NCI-H82 treated with DMSO at 0.1 percent for 48 hours (cell line): Measurements from ENCODE around the gene KPNA6.
"Not testable (repeated sequence)": the region's sequence is repeated elsewhere in the genome, so short reads cannot be mapped to it uniquely, and the experiment has no call there.

ENCODE experiments used
- DNase-seq: peaks from one replicate; lab custom pipeline; 2025; ENCODE audit not compliant: unreplicated experiment; lab: John Stamatoyannopoulos, UW

KPNA6 gene

GRCh38 chr1:32100359-32100758 lies 7.5 kb upstream of the KPNA6 start:
- no peak for DNase-seq

GRCh38 chr1:32100807-32101708 lies 6.8 kb upstream of the KPNA6 start:
- DNase-seq = no peak

DNA sequence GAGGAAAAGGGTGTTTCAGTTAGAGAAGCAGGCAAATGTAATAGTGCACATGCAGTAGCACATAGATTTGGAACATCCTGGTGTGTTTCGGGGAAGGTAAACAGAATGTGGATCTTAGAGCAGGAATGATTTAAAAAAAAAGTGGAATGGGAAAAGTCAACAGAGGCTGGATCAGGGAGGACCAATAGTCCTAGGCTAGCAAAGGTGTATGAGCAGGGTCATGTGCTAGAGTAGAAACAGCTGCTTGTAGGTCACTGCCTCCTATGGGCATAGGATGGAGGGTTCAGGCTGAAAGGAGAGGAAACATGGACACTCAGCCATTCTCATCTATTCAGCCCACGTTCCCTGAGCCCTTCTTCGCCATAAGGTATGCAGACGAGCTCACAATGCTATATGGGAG lies 3.7 kb upstream of the KPNA6 start:
- DNase-seq = no peak

GRCh38 chr1:32105338-32105737 lies 2.5 kb upstream of the KPNA6 start:
- DNase-seq = no peak

DNA sequence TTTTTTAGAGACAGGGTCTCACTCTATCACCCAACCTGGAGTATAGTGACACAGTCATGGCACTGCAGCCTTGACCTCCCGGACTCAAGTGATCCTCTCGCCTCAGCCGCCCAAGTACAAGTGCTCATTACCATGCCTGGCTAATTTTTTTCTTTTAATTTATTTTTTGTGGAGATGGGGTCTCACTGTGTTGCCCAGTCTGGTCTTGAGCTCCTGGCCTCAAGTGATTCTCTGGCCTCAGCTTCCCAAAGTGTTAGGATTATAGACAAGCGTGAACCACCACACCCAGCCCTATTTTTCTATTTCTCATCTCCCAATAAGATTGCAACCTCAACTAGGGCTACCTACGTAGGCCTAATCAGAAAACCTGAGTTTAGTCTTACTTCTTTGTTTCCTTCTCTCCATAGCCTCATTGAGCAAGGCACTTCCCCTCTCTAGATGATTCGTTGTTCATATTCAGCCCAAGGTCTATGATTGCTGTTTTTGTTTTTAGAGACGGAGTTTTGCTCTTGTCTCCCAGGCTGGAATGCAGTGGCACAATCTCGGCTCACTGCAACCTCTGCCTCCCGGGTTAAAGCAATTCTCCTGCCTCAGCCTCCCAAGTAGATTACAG lies 1.1 kb upstream of the KPNA6 start:
- no peak for DNase-seq

GRCh38 chr1:32111040-32111623 lies 3.3 kb downstream of the KPNA6 start:
- no peak for DNase-seq

GRCh38 chr1:32111789-32112188 lies 3.9 kb downstream of the KPNA6 start:
- no peak for DNase-seq

DNA sequence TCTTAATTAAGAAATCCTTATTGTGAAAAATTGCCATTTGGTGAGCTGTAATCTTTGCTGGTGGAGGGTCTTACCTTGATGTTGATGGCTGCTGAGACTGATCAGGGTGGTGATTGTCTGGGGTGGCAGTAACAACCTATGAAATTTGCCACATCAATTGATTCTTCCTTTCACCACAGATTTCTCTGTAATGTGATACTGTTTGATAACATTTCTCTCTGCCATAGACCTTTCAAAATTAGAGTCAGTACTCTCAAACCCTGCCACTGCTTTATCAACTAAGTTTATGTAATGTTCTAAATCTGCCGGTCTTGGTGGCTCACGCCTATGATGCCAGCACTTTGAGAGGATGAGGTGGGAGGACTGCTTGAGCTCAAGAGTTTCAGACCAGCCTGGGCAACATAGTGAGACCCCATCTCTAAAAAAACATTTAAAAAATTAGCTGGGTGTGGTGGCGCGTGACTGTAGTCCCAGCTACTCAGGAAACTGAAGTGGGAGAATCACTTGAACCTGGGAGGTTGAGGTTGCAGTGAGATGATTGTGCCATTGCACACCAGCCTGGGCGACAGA lies 5.0 kb downstream of the KPNA6 start:
- DNase-seq = no peak

- DNase-seq = not testable (repeated sequence)
Observed at GRCh38 chr1:32113436-32113835, 5.6 kb downstream of the KPNA6 start.

DNA sequence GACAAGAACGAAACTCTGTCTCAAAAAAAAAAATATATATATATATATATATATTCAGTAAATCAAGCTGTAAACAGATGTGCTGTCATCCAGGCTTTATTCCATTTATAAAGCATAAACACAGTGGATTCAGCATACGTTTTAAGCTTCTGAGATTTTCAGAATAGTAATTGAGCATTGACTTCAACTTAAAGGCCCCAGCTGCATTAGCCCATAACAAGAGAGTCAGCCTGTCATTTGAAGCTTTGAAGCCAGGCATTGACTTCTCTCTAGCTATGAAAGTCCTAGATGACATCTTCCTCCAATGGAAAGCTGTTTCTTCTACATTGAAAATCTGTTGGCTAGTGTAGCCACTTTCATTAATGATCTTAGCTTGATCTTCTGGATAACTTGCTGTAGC lies 6.6 kb downstream of the KPNA6 start:
- no peak for DNase-seq

DNA sequence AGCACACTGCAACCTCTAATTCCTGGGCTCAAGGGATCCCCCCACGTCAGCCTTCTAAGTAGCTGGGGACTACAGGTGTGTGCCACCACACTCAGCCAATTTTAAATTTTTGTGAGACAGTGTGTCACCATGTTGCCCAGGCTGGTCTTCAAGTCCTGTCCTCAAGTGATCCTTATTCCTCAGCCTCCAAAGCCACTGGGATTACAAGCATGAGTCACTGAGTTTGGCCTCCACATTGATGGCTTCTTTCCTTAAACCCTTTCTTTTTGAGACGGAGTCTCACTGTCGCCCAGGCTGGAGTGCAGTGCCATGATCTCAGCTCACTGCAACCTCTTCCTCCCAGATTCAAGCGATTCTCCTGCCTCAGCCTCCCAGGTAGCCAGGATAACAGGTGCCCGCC lies 7.6 kb downstream of the KPNA6 start:
- DNase-seq = no peak

GRCh38 chr1:32116531-32116930 lies 8.7 kb downstream of the KPNA6 start:
- DNase-seq = no peak

DNA sequence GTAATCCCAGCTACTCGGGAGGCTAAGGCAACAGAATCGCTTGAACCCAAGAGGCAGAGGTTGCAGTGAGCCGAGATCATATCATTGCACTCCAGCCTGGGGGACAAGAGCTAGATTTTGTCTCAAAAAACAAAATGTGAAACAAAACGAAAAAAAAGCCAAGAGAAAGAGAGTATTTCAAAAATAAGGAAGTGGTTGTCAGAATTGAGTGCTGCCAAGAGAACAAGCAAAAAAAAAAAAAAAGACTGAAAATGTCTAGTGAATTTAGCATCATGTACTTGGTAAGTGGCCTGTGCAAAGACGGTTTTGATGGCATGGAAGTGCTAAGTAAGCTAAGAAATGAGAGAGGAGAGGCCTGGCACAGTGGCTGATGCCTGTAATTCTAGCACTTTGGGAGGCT lies 14.3 kb downstream of the KPNA6 start:
- DNase-seq = no peak

DNA sequence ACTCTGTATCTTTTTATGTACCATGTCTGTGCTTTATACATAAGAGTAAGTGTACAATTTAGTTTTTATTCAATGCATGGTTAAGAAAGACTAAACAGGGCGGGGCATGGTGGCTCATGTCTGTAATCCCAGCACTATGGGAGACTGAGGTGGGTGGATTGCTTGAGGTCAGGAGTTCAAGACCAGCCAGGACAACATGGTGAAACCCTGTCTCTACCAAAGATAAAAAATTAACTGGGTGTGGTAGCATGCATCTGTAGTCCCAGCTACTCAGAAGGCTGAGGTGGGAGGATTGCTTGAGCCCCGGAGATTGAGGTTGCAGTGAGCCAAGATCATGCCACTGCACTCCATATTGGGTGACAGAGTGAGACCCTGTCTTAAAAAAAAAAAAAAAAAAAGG lies 15.5 kb downstream of the KPNA6 start:
- not testable (repeated sequence) for DNase-seq

- DNase-seq = no peak
Observed at GRCh38 chr1:32125313-32125712, 17.5 kb downstream of the KPNA6 start.

DNA sequence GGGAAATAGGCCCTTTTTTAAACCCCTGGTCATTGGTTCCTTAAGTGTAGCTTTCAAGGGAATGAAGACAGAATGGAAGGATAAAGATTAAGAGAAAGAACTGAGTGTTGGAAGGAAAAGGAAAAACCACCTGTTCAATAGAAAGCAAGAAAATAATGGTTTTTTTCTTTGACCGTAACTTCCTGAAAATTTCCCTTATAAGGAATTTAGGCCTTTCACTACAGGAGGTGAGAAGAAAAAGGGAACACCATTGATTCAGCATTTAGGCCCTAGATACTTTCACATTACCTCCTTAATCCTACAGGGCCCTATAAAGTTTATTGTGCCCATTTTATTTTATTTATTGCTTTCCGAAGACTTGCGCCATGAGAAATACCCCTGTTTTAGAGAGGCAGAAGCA lies 18.9 kb downstream of the KPNA6 start:
- no peak for DNase-seq

GRCh38 chr1:32127409-32128198 lies 19.7 kb downstream of the KPNA6 start:
- DNase-seq = no peak

- no peak for DNase-seq
Observed at GRCh38 chr1:32128479-32128878, 20.6 kb downstream of the KPNA6 start.

DNA sequence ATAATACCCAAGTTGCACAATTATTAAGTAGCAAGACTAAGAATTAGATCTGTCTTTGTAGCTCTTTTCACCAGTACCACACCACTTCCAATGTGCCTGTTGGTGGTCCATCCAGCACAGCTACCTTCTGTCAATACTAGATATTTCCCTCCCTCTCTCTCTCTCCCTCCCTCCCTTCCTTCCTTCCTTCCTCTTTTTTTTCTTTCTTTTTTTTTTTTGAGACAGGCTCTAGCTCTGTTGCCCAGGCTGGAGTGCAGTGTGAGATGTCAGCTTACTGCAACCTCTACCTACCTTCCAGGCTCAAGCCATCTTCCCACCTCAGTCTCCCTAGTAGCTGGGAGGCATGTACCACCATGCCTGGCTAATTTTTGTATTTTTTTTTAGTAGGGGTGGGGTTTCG lies 21.1 kb downstream of the KPNA6 start:
- DNase-seq = no peak

GRCh38 chr1:32133950-32134280 lies 26.1 kb downstream of the KPNA6 start:
- DNase-seq = not testable (repeated sequence)

DNA sequence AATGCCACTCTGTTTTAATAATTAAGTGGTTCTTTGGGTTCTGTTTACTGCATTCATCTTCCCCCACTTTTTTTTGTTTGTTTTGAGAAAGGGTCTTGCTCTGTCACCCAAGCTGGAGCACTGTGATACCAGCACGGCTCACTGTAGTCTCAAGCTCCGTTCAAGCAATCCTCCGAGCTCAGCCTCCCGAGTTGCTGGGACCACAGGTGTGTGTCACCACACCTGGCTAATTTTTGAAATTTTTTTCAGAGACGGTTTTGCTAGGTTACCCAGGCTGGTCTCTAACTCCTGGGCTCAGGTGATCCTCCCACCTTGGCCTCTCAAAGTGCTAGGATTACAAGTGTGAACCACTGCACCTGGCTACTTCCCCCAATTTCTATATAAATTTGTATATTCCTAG lies 29.3 kb downstream of the KPNA6 start:
- no peak for DNase-seq
